ENCODE results near the gene MRC1.

MRC1 gene

DNA sequence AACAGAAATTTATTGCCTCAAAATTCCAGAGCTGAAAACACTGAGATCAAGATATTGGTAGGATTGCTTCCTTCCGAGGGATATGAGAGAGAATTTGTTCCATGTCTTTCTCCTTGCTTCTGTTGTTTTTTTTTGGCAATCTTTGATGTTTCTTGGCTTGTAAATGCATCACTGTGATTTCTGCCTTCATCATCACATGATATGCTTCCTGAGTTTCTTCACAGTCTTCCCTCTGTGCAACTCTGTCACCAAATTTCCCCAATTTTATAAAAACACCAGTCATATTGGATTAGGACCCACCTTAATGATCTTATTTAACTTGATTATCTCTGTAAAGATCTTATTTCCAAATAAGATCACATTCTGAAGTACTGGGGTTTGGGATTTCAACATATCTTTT lies 42.4 kb upstream of the MRC1 start:
- TF ChIP-seq CEBPB (IDR thresholded peaks at IDR 0.05) = no peak
- no peak for TF ChIP-seq ZBTB7A (IDR thresholded peaks at IDR 0.05; ENCODE audit: low read depth)
- TF ChIP-seq EGR1 (IDR thresholded peaks at IDR 0.05) = no peak
- TF ChIP-seq TCF12 (IDR thresholded peaks at IDR 0.05; ENCODE audit: low read depth) = no peak
- TF ChIP-seq MAX (IDR thresholded peaks at IDR 0.05) = no peak
- TF ChIP-seq NFIC (IDR thresholded peaks at IDR 0.05) = no peak
- no peak for TF ChIP-seq REST (IDR thresholded peaks at IDR 0.05; ENCODE audit: low read depth)
- no peak for TF ChIP-seq YY1 (IDR thresholded peaks at IDR 0.05; ENCODE audit: low read depth)
- TF ChIP-seq RAD21 (IDR thresholded peaks at IDR 0.05; ENCODE audit: low read depth) = no peak
- TF ChIP-seq TAF1 (IDR thresholded peaks at IDR 0.05; ENCODE audit: low read depth) = no peak
- no peak for TF ChIP-seq TEAD4 (IDR thresholded peaks at IDR 0.05)
- no peak for TF ChIP-seq FOXM1 (IDR thresholded peaks at IDR 0.05; ENCODE audit: borderline replicate concordance, low read depth)
- no peak for TF ChIP-seq EP300 (IDR thresholded peaks at IDR 0.05; ENCODE audit: borderline replicate concordance)
- no peak for TF ChIP-seq CREB1 (IDR thresholded peaks at IDR 0.05; ENCODE audit: low read depth)
- no peak for TF ChIP-seq USF1 (IDR thresholded peaks at IDR 0.05)

DNA sequence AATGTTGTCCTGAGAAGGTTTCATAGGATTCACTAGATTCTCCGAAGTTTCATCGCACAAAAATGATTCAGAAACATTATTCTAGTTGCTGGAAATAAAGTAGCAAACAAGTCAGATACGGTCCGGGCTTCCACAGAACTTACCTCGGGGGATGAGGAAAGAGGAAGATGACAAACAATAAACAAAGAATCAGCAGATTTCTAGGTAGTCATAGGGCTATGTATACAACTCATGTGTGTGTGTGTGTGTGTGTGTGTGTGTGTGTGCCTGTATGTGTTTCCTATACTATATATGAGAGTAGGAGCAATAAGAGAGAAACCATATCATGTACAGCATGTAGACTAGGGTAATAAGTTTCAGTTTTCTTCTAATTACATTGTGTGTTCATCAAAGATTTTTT lies 40.7 kb upstream of the MRC1 start:
- TF ChIP-seq TAF1 (IDR thresholded peaks at IDR 0.05; ENCODE audit: low read depth) = no peak
- no peak for TF ChIP-seq YY1 (IDR thresholded peaks at IDR 0.05; ENCODE audit: low read depth)

DNA sequence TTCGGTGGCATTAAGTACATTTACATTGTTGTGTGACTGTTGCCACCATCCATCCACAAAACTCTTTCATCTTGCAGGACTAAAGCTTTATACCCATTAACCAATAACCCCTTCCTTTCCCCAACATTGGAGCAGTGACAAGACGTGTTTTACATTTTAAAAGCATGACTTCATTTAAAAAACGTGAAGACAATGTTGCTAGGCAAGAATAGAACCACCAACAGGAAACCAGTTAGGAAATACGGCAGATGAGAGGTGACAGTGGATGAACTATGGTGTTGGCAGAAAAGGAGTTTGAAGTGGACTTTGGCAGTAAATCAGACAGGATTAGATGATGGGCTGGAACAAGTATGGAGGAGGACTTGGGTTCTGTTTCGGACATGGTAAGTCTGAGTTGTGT lies 40.2 kb upstream of the MRC1 start:
- TF ChIP-seq CREB1 (IDR thresholded peaks at IDR 0.05; ENCODE audit: low read depth) (no peak), FOXM1 (IDR thresholded peaks at IDR 0.05; ENCODE audit: borderline replicate concordance, low read depth) (no peak)

GRCh38 chr10:17771017-17771416 lies 38.1 kb upstream of the MRC1 start:
- TF ChIP-seq CEBPB (IDR thresholded peaks at IDR 0.05) (no peak), EP300 (IDR thresholded peaks at IDR 0.05; ENCODE audit: borderline replicate concordance) (no peak), EGR1 (IDR thresholded peaks at IDR 0.05) (no peak), RAD21 (IDR thresholded peaks at IDR 0.05; ENCODE audit: low read depth) (no peak), CREB1 (IDR thresholded peaks at IDR 0.05; ENCODE audit: low read depth) (no peak), REST (IDR thresholded peaks at IDR 0.05; ENCODE audit: low read depth) (no peak), NFIC (IDR thresholded peaks at IDR 0.05) (no peak), USF1 (IDR thresholded peaks at IDR 0.05) (no peak), ZBTB7A (IDR thresholded peaks at IDR 0.05; ENCODE audit: low read depth) (no peak), TEAD4 (IDR thresholded peaks at IDR 0.05) (no peak), YY1 (IDR thresholded peaks at IDR 0.05; ENCODE audit: low read depth) (no peak), MAX (IDR thresholded peaks at IDR 0.05) (no peak), TAF1 (IDR thresholded peaks at IDR 0.05; ENCODE audit: low read depth) (no peak), FOXM1 (IDR thresholded peaks at IDR 0.05; ENCODE audit: borderline replicate concordance, low read depth) (no peak), TCF12 (IDR thresholded peaks at IDR 0.05; ENCODE audit: low read depth) (no peak)

DNA sequence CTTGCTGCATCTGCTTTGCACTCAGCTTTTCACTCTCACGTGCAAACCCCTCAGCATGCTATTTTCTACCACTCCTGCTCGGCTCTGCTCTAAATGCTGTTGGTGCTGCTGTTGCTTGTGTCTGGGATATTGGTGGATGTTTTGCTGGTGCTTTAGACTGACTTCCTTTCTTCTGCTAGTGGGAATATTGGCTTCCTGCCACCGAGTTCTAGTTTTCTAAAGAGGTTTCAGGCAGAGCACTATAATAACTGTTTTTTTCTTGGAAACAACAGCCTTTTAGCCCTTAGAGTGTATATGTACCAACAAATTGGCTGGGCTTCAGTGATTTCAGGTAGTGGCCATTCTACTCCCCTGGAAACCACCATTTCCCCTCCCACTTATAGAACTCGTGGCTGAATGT lies 29.4 kb upstream of the MRC1 start:
- no peak for TF ChIP-seq FOXM1 (IDR thresholded peaks at IDR 0.05; ENCODE audit: borderline replicate concordance, low read depth)
- no peak for TF ChIP-seq TEAD4 (IDR thresholded peaks at IDR 0.05)
- TF ChIP-seq YY1 (IDR thresholded peaks at IDR 0.05; ENCODE audit: low read depth) = no peak
- no peak for TF ChIP-seq REST (IDR thresholded peaks at IDR 0.05; ENCODE audit: low read depth)
- TF ChIP-seq CEBPB (IDR thresholded peaks at IDR 0.05) = no peak
- TF ChIP-seq EGR1 (IDR thresholded peaks at IDR 0.05) = no peak
- no peak for TF ChIP-seq TAF1 (IDR thresholded peaks at IDR 0.05; ENCODE audit: low read depth)
- no peak for TF ChIP-seq ZBTB7A (IDR thresholded peaks at IDR 0.05; ENCODE audit: low read depth)
- no peak for TF ChIP-seq EP300 (IDR thresholded peaks at IDR 0.05; ENCODE audit: borderline replicate concordance)
- no peak for TF ChIP-seq CREB1 (IDR thresholded peaks at IDR 0.05; ENCODE audit: low read depth)
- no peak for TF ChIP-seq USF1 (IDR thresholded peaks at IDR 0.05)
- no peak for TF ChIP-seq MAX (IDR thresholded peaks at IDR 0.05)
